SKM-1 treated with dmso at 0.1 percent for 144 hours (cell line): Measurements from ENCODE around the gene CAMK1D.
A peak's percentile ranks its signal among the peaks of the same experiment; 100 is the strongest.
"Not testable (repeated sequence)": the region's sequence is repeated elsewhere in the genome, so short reads cannot be mapped to it uniquely, and the experiment has no call there.

Experiments used
- DNase-seq: peaks from one replicate; lab custom pipeline; 2025; ENCODE audit not compliant: unreplicated experiment; lab: John Stamatoyannopoulos, UW

CAMK1D gene

GRCh38 chr10:12340371-12340770, 9.0 kb upstream of the CAMK1D start:
- DNase-seq = no peak

GRCh38 chr10:12340937-12341336, 8.4 kb upstream of the CAMK1D start:
- no peak for DNase-seq

GRCh38 chr10:12341526-12341925, 7.8 kb upstream of the CAMK1D start:
- DNase-seq = no peak

GRCh38 chr10:12344375-12345110, 4.8 kb upstream of the CAMK1D start:
- DNase-seq = no peak

- no peak for DNase-seq
These were observed 2.6 kb upstream of the CAMK1D start for GRCh38 chr10:12346707-12347106.

GRCh38 chr10:12348294-12348869, 965 bp upstream of the CAMK1D start:
- no peak for DNase-seq

GRCh38 chr10:12349629-12350166, 351 bp downstream of the CAMK1D start:
- no peak for DNase-seq

- peak; percentile 19 for DNase-seq
These were observed 973 bp downstream of the CAMK1D start for GRCh38 chr10:12350167-12350872.

- DNase-seq = no peak
These were observed 1.6 kb downstream of the CAMK1D start for GRCh38 chr10:12350925-12351324.

GRCh38 chr10:12351447-12351846, 2.1 kb downstream of the CAMK1D start:
- no peak for DNase-seq

- no peak for DNase-seq
These were observed 2.5 kb downstream of the CAMK1D start for GRCh38 chr10:12351889-12352288.

- DNase-seq = no peak
These were observed 4.3 kb downstream of the CAMK1D start for GRCh38 chr10:12353399-12354242.

GRCh38 chr10:12354696-12355095, 5.3 kb downstream of the CAMK1D start:
- not testable (repeated sequence) for DNase-seq

GRCh38 chr10:12355384-12355783, 6.0 kb downstream of the CAMK1D start:
- no peak for DNase-seq

GRCh38 chr10:12357525-12358151, 8.3 kb downstream of the CAMK1D start:
- no peak for DNase-seq

GRCh38 chr10:12358863-12359564, 9.7 kb downstream of the CAMK1D start:
- DNase-seq = no peak

- no peak for DNase-seq
These were observed 11.1 kb downstream of the CAMK1D start for GRCh38 chr10:12360461-12360860.

GRCh38 chr10:12361115-12361514, 11.8 kb downstream of the CAMK1D start:
- DNase-seq = not testable (repeated sequence)

GRCh38 chr10:12364559-12364958, 15.2 kb downstream of the CAMK1D start:
- DNase-seq = no peak

GRCh38 chr10:12367272-12367671, 17.9 kb downstream of the CAMK1D start:
- DNase-seq = no peak
